Common myeloid progenitor, CD34-positive (primary cell): ENCODE results near the gene EN1.

Experiments used
- CTCF ChIA-PET: fragments of 350-600 bp; sonication (Branson Sonifier 250); formaldehyde crosslinking; loops from one replicate; lab custom pipeline; 2021; ENCODE audit warnings: antibody characterized with exemption; lab: Charles Lee
- POLR2A ChIA-PET: fragments of 350-600 bp; sonication (Branson Sonifier 250); formaldehyde crosslinking; loops from one replicate; lab custom pipeline; 2021; ENCODE audit warnings: antibody characterized with exemption; lab: Charles Lee
- DNase-seq, 3 donors: peaks; one replicate each; pipeline versions ENCODE4 v3.0.0 to v3.0.0-alpha.2; 2013
- H3K27ac ChIP-seq, 2 experiments: 1 replicate in 1 of 2; 2 replicates in 1 of 2; pipeline ENCODE4 v1.7.0; 2013; ENCODE audit warnings: inconsistent platforms in 2 of 2, low read length in 2 of 2, mild to moderate bottlenecking in 2 of 2, low read depth in 1 of 2, moderate library complexity in 1 of 2; ENCODE audit not compliant: severe bottlenecking in 2 of 2, insufficient read depth in 1 of 2, poor library complexity in 1 of 2
- H3K27me3 ChIP-seq, 5 experiments: replicated peaks in 2 of 5; 1 replicate in 3 of 5; 2 replicates in 2 of 5; pipeline versions ENCODE4 v1.6.1 to v1.7.0; 2013; ENCODE audit warnings: low read length in 4 of 5, mild to moderate bottlenecking in 2 of 5, moderate library complexity in 2 of 5, inconsistent platforms in 1 of 5; ENCODE audit not compliant: insufficient read depth in 5 of 5, control insufficient read depth in 4 of 5
- H3K36me3 ChIP-seq, 4 experiments: 1 replicate in 2 of 4; 2 replicates in 2 of 4; pipeline versions ENCODE4 v1.6.1 to v1.7.0; 2013; ENCODE audit warnings: low read length in 3 of 4, control low read depth in 1 of 4, mild to moderate bottlenecking in 1 of 4; ENCODE audit not compliant: control insufficient read depth in 4 of 4, insufficient read depth in 4 of 4
- H3K4me1 ChIP-seq, 4 experiments: 1 replicate in 3 of 4; 2 replicates in 1 of 4; pipeline versions ENCODE4 v1.6.1 to v1.7.1; 2013; ENCODE audit warnings: low read length in 3 of 4, mild to moderate bottlenecking in 3 of 4, control low read depth in 1 of 4, inconsistent platforms in 1 of 4, moderate library complexity in 1 of 4; ENCODE audit not compliant: control insufficient read depth in 4 of 4, insufficient read depth in 4 of 4; ENCODE audit errors: control extremely low read depth in 1 of 4
- H3K4me3 ChIP-seq, 7 experiments: 1 replicate in 4 of 7; 2 replicates in 3 of 7; pipeline versions ENCODE4 v1.5.1 to v1.7.0; 2013; ENCODE audit warnings: mild to moderate bottlenecking in 7 of 7, low read length in 6 of 7, moderate library complexity in 6 of 7, inconsistent platforms in 2 of 7, low read depth in 2 of 7, control low read depth in 1 of 7; ENCODE audit not compliant: insufficient read depth in 4 of 7, control insufficient read depth in 1 of 7; ENCODE audit errors: extremely low read depth in 1 of 7
- H3K9me3 ChIP-seq, 5 experiments: 1 replicate in 4 of 5; 2 replicates in 1 of 5; pipeline versions ENCODE4 v1.6.1 to v1.7.1; 2013; ENCODE audit warnings: low read length in 4 of 5, mild to moderate bottlenecking in 2 of 5, inconsistent platforms in 1 of 5, low read depth in 1 of 5, moderate library complexity in 1 of 5; ENCODE audit not compliant: control insufficient read depth in 4 of 5, insufficient read depth in 2 of 5; ENCODE audit errors: control extremely low read depth in 1 of 5
- WGBS: methylation state at CpG from one replicate; pipeline ENCODE4 v1.1.5; 2013; ENCODE audit not compliant: insufficient coverage; 5-methylcytosine and 5-hydroxymethylcytosine counted together

Gene EN1

DNA sequence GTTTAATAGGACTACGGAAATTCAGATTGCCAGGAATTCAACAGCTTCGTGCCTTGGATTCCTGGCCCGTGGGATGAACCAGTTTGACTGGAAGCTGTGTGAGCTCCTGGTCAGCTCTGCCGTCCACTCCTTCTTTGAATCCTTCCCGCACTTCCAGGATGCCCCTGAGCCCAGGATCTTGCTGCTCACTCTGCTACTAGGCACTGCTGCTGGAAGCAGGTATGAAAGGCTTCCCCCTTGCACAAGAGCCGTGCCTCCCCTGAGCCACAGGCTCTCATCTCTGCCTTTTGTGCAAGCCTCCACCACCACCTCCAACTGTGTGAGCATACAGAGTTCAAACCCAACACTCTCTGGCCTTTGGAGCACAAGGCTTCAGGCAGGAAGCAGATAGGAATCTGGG is 34.9 kb downstream of the EN1 start:
- Histone ChIP-seq H3K27ac (no peak overlapping the region), H3K4me1 (peaks cover 0 to 3% (median 0%) of the 10 kb centered on the region in 4 experiments), H3K9me3 (no peaks in the 10 kb centered on the region), H3K4me3 (no peak overlapping the region), H3K36me3 (no peaks in the 10 kb centered on the region), H3K27me3 (peaks cover 12 to 96% (median 41%) of the 10 kb centered on the region in 5 experiments)
- no peak for DNase-seq
- 35% methylated on average over 4 of the region's 6 CpGs for WGBS
- POLR2A ChIA-PET, result no interaction called here
- CTCF ChIA-PET, result no interaction called here

DNA sequence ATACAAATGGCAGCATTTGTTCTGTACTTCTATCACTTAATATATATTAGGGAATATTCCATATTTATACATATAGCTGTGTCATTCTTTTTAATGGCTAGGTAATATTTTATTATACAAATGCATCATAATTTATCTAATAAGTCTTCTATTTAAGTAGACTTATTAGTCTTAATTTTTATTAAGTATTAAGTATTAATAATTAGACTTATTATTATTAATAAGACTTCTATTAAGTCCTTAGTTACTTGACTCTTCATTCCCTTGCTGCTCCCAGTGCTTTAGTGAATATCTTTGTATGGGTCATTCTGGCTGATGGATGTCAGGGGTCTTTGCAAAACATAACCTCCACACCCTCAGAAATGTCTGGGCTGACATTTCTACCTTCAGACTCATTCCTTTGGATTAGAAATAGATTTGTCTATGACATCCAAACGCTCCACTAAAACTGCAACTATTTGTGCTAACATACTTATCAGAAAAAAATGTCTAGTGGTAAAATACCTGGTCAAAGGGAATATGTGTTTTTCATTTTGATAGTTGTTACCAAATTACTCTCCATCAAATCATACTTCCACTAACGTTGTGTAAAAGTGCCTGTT is 35.8 kb downstream of the EN1 start:
- Histone ChIP-seq H3K36me3 (no peaks in the 10 kb centered on the region), H3K4me3 (no peak overlapping the region), H3K4me1 (peaks cover 0 to 3% (median 0%) of the 10 kb centered on the region in 4 experiments), H3K9me3 (peaks cover 0 to 2% (median 0%) of the 10 kb centered on the region in 5 experiments), H3K27me3 (peaks cover 13 to 97% (median 39%) of the 10 kb centered on the region in 5 experiments), H3K27ac (no peak overlapping the region)
- CTCF ChIA-PET, result no interaction called here
- no CpG with 5 or more reads among the region's 2 CpGs for WGBS
- POLR2A ChIA-PET, result no interaction called here
- DNase-seq, result no peak

DNA sequence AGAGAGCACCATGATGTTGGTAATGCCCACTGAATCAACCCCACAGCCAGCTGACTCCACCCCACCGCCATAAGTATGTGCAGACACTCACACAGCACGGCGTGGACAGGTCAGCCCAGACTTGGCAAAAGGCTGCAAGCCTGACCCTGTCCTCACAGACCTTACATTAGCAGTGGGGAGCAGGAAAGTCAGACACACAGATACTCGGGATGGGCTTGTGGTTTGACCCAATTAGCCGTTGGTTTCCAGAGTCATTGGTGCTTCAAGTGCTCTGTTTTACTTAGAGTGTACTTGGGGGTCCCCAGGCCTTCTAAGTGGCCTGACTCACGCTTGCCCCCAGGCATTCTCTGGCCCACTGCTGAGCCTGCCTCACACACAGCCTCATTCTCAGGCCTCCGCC is 36.7 kb downstream of the EN1 start:
- H3K9me3 ChIP-seq, result peaks cover 0 to 2% (median 0%) of the 10 kb centered on the region in 5 experiments
- H3K27ac ChIP-seq, result no peak overlapping the region
- no peaks in the 10 kb centered on the region for H3K36me3 ChIP-seq
- no peak overlapping the region for H3K4me3 ChIP-seq
- peaks cover 0 to 3% (median 0%) of the 10 kb centered on the region in 4 experiments for H3K4me1 ChIP-seq
- WGBS, result 95% methylated on average over 6 of the region's 7 CpGs
- POLR2A ChIA-PET, result no interaction called here
- H3K27me3 ChIP-seq, result peaks cover 17 to 97% (median 43%) of the 10 kb centered on the region in 5 experiments
- CTCF ChIA-PET, result no interaction called here
- no peak for DNase-seq

DNA sequence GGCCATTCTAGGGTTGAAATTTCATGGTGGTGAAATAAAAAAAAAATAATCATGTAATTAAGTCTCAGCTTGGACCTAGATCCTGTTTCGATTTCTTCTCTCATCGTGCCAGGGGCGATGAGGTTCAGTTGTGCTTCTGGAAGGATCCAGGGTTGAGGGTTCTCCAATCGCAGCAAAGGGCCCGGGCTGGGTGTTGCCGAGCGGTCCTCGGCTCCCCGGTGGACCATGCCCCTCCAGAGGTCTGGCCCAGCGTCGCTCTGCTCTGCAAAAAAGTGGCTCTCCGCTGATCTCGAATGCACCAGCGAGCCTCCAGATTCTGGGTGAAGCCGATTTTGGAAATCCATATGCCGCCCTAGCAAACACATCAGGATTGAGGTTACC is 39.0 kb downstream of the EN1 start:
- no peak overlapping the region for H3K27ac ChIP-seq
- H3K27me3 ChIP-seq, result peaks cover 15 to 96% (median 43%) of the 10 kb centered on the region in 5 experiments
- POLR2A ChIA-PET, result no interaction called here
- peaks cover 0 to 2% (median 0%) of the 10 kb centered on the region in 5 experiments for H3K9me3 ChIP-seq
- no peaks in the 10 kb centered on the region for H3K36me3 ChIP-seq
- DNase-seq, result peak in 1 of 3 donors; percentile 8
- CTCF ChIA-PET, result no interaction called here
- WGBS, result 1% methylated on average over 16 of the region's 16 CpGs
- H3K4me1 ChIP-seq, result peaks cover 0 to 3% (median 0%) of the 10 kb centered on the region in 4 experiments
- H3K4me3 ChIP-seq, result peak overlapping the region in 1 of 7 experiments; percentile 57

DNA sequence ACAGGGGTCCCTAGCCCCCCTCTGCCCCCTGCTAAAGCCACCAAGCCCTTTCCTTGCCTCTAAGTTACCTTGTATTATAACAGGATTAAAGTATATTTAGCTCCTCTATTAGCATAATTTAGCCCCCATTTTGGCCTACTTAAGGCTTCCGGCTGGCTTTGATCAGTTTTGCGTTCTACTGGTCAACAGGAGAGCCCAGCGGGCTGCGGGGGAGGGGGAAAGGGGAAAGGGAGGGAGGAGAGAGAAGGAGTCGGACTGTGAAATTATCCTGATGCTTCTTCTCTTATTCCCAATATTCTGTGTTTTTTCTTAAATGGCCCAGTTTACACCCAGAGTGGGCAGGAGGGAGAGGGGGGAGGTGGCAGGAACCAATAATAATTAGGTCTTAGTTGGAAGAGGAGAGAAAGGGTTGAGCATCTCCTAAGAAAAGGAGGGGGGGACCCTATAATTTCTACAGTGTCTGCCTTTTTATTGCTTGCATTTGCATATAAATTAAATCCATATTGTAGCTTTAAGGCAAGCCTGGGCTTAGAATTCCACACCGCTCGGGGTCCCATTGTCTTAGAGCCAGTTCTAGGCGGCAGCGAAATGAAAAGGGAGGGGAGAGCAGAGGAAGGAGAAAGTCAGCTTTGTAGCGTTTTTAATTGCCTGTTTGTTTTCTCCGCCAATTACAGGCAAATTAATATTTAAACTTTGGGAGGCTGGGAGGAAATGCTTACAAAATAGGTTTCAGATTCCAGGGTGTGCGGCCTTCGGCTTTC is 39.6 kb downstream of the EN1 start:
- peak overlapping the region in 1 of 7 experiments; percentile 57 for H3K4me3 ChIP-seq
- 7% methylated on average over 3 of the region's 13 CpGs for WGBS

DNA sequence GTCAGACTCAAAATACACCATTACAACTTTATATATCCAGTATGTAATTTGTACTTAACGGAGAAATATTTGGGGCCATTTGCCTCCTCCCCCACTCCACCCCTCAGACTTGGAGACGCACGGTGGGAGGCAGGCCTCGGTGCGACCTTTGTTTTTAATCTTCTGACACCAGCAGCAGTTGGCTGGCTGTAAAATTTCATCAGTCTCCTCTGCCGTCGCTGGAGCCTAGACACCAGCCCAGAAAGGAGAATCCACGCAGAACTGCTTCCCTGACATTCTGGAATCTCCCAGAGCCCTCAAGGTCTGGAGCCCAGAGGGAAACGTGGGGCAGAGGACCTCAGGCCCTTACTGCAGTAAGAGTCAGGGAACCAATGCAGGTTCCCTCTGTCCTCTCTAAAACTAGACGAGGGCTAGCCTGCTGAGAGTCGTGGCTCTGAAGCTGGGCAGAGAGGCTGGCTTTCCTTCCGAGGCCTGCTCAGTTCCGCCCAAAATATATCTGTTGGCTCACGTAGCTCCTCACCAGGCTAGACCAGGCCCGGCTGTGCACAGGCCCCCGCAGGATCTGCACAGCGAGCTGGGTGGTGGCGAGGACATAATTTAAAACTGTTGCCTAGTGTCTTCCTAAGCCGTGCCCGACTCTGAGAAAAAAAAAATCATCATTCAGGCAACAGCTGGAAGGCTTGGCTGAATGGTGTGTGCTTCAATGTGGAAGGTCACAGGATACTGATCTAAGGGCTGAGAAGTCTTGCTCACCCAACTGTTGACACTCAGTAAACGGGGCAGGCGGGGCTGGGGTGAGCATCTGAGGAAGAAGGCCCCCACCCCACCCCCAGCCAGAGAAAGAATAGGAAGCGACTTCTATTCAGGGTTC is 40.4 kb downstream of the EN1 start:
- CTCF ChIA-PET, result no interaction called here
- DNase-seq, result no peak
- Histone ChIP-seq H3K4me1 (peaks cover 0 to 3% (median 0%) of the 10 kb centered on the region in 4 experiments), H3K9me3 (peaks cover 0 to 2% (median 0%) of the 10 kb centered on the region in 5 experiments), H3K27ac (no peak overlapping the region), H3K4me3 (no peak overlapping the region), H3K27me3 (peaks cover 13 to 96% (median 33%) of the 10 kb centered on the region in 5 experiments), H3K36me3 (no peaks in the 10 kb centered on the region)
- POLR2A ChIA-PET, result no interaction called here
- 56% methylated on average over 21 of the region's 23 CpGs for WGBS

More for the DNA sequence above, 39.6 kb downstream of the EN1 start:
- Histone ChIP-seq H3K9me3 (peaks cover 0 to 2% (median 0%) of the 10 kb centered on the region in 5 experiments), H3K27ac (no peak overlapping the region), H3K36me3 (no peaks in the 10 kb centered on the region), H3K27me3 (peaks cover 15 to 96% (median 41%) of the 10 kb centered on the region in 5 experiments), H3K4me1 (peaks cover 0 to 3% (median 0%) of the 10 kb centered on the region in 4 experiments)
- DNase-seq, result peak in 1 of 3 donors; percentile 2
- ChIA-PET POLR2A (no interaction called here), CTCF (no interaction called here)
